ENCODE results near the gene XAGE3.
"Not testable (repeated sequence)": the region's sequence is repeated elsewhere in the genome, so short reads cannot be mapped to it uniquely, and the experiment has no call there.

The XAGE3 gene

DNA sequence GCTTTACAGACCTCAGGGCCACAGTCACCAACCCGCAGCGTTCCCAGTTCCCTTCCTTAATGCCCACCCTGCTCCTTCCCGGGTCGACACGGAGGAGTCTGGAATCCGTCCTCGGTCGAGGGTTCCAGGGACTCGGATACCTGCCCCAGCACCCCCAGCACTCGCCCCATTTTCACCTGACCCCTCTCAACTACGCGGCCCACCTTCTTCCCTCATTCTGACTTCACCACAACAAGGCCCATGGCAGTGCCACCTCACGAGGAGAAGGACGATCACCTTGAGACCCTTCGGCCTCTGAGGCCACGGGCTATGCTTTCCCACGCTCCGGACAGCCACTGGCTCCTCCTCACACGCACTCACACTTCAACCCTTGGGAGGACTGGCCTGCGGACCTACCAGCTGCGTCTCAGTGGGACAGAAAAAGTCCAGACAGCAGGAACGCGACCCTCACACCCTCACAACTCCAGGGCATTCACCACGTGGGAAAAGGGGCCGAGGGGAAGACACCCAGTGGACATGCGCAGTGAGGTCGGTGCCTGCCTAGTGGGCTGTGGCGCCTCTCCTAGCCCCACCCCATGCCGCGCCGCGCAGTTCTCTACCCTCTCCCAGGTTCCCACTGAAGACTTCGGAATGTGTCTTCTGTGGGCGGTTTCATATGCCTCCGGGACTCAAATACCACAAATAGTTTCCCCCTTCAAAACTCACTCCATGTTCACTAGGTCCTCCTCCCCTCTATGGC is at the start of gene XAGE3:
Gene XAGE3 (minus strand): TSS at position 474 of the 739 bp plus-strand sequence. CDS start 950 bp downstream, outside the sequence.
- no peak for DNase-seq

- not testable (repeated sequence) for DNase-seq
Observed at GRCh38 chrX:52914704-52915103, 46.8 kb upstream of the XAGE3 start.

DNA sequence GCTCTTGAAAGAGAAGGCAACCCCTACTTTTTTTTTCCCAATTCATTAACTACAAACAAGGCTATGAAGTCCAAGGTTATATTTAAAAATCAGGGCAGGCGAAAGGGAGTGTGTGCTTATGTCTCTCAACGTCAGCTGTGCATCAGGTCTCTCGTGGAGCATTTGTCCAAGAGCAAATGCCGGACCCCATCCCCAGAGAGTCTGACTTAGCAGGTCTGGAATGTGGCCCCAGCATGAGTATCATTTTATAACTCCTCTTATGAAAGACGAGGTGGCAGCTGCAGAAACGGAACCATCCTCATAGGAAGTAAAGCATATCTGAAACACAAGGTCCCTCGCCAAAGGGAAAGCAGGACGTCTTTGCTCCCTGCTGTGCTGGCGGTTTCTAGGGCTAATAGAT is 45.8 kb upstream of the XAGE3 start:
- not testable (repeated sequence) for DNase-seq

- not testable (repeated sequence) for DNase-seq
Observed at GRCh38 chrX:52909313-52909969, 41.6 kb upstream of the XAGE3 start.

GRCh38 chrX:52907900-52908299 is 40.0 kb upstream of the XAGE3 start:
- DNase-seq: not testable (repeated sequence)

- DNase-seq: not testable (repeated sequence)
Observed at GRCh38 chrX:52907137-52907536, 39.3 kb upstream of the XAGE3 start.

GRCh38 chrX:52906072-52906471 is 38.2 kb upstream of the XAGE3 start:
- DNase-seq: not testable (repeated sequence)

DNA sequence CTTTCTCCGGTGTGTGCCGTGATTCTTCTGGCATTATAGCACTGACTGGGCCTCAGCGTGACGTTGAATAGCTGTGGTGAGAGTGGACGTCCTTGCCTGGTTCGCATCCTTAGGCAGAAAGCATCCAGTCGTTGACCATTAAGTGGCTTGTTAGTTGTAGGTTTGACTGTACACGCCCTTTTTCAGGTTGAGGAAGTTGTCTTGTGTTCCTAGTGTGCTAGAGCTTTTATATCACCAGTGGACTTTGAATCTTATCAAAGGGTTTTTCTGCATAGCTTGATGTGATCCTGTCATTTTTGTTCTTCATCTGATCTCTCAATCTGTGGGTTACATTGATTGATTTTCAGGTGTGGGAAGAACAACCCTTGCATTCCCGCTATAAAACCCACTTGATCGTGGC is 37.6 kb upstream of the XAGE3 start:
- not testable (repeated sequence) for DNase-seq

GRCh38 chrX:52896855-52897709 is 29.2 kb upstream of the XAGE3 start, which contains the start of gene FAM156B:
Gene FAM156B (plus strand): TSS chrX:52897330. CDS start chrX:52907226, 9,896 bp downstream.
- DNase-seq: not testable (repeated sequence)

GRCh38 chrX:52896438-52896837 is 28.6 kb upstream of the XAGE3 start:
- DNase-seq: not testable (repeated sequence)

- not testable (repeated sequence) for DNase-seq
Observed at GRCh38 chrX:52888090-52888489, 20.2 kb upstream of the XAGE3 start.

DNA sequence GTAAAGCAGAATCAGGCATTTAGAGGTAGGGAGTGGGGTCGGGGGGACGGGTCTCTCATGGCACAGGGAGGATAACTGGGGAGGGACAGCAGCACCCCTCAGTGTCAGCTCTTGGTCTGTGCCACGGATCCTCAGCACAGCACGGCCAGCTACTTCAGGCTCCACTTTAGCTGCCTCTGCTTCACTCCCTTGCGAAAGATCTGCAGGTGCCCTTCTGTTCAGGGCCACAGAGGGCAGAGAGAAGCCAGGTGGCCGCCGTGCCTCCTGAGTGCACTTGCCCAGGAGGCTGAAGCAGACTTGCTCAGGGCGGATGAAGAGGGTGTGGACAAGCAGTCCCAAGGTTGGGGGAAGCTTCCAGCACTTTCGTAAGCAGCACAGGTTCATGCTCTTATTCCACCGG is 19.6 kb upstream of the XAGE3 start:
- DNase-seq: not testable (repeated sequence)

DNA sequence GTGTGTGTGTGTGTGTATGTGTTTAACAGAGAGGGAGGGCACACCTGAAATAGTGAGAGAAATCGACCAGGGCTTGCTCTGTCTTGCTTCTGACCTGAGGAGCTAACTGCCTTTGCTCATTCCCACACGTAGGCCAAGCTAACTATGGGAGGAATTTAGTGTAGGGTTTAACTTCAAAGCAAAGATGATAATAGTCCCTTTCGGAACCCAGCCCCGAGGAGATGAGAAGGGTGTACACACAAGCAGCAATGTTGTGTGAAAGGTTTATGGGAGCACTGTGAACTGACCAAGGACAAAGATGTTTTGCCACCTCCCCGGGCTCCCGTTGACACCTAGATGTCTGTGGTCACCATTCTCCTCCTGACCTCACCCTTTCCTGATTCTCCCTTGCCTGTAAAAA is 8.5 kb upstream of the XAGE3 start:
- not testable (repeated sequence) for DNase-seq

- DNase-seq: not testable (repeated sequence)
Observed at GRCh38 chrX:52875436-52875835, 7.6 kb upstream of the XAGE3 start.

- DNase-seq: no peak
Observed at GRCh38 chrX:52874661-52875060, 6.8 kb upstream of the XAGE3 start.

DNA sequence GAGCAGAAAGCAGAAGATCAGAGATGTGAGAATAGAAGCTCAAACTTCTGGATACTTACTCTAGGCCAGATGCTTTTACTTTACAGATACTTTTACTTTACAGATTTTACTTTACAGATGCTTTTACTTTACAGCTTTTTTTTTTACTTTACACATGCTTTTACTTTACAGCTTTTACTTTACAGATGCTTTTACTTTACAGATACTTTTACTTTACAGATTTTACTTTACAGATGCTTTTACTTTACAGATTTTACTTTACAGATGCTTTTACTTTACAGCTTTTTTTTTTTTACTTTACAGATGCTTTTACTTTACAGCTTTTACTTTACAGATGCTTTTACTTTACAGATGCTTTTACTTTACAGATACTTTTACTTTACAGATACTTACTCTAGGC is 5.9 kb upstream of the XAGE3 start:
- DNase-seq: not testable (repeated sequence)

DNA sequence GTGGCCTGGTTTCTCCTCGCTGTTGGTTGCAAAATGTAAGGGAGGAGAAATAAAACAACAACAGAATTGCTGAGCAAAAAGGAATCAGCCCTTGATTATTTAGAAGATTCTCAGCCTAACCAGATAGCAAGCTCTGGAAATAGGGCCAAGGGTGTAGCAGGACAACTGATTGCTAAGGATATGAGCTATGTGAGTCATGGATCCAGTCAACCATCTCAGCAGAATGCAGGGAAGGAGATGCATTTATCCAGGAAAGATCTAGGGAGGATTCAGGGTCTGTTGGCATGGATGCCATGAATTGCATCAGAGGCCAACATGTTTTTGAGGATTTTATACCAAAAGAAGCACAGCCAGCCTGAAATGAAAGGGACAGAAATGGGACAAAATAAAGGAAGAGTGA is 2.2 kb upstream of the XAGE3 start:
- DNase-seq: no peak

DNA sequence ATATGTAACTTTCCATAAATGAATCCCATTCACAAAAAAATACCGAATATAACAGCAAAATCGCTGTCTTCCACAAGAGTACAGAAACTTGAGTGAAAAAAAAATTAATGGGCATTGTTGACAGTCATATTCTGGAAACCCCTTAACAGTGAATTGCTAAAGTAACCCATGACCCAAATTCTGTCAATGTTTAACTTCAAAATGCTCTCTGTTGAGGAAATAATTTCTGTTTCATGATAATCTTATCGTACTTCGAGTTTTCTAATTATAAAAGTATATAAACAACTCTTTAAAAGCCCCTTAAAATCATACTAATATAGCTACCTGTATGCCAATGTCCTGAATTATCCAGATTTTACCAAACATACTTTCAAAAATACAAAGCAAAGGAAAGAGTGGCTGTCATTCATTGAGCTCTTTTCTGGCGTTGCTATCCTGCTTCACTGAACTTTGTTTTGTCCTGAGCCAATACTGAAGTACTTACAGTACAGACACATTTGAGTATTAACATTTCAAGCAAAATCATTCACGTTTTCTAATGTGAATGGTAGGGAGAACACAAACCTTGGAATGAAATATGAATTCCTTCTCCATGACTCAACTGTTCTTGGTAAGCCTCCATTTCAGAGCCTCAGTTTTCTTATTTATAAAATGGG is 2.4 kb downstream of the XAGE3 start:
- DNase-seq: no peak

GRCh38 chrX:52856991-52857525 is 10.8 kb downstream of the XAGE3 start:
- DNase-seq: not testable (repeated sequence)

DNA sequence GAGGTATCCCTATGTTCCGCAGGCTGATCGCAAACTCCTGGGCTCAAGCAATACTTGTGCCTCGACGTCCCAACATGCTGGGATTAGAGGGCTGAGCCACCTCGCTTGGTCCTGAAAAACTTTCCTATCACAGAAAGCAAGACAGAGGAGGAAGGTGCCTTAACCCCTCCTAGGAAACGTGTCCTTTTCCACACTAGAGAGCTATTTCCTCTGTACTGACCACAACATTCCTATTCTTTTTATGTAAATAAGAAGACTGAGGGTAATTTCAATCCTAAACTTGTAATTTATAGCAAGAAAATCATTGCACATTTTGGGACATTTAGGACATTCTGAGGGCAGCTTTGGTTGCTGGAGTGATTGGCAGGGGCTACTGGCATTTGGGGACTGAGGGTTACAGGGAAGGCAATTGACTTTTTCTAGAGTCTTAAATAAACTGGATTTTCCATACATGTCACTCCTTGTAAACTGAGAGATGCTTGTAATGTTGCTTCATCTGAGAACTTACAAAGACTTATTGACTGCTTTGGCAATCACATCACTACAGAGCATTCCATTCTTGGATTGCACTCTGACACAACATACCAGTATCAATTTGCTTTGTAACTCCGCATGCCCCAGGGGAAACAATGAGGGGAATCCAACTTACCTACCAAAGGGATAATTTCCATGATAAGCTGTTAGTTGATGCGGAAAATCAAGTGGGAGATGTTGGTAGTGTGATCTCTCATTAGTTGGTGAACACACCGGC is 15.6 kb downstream of the XAGE3 start:
- no peak for DNase-seq

GRCh38 chrX:52843619-52844018 is 24.3 kb downstream of the XAGE3 start:
- DNase-seq: not testable (repeated sequence)

- DNase-seq: no peak
Observed at GRCh38 chrX:52839137-52839536, 28.7 kb downstream of the XAGE3 start.
